Neutrophil (primary cell): Measurements from ENCODE around the gene PMVK.

Experiments used
- H3K27ac ChIP-seq: fragments of 200-600 bp; sonication (generic); 2 replicates; pipeline ENCODE4 v1.5.1; 2016; ENCODE audit warnings: mild to moderate bottlenecking, moderate library complexity
- H3K27me3 ChIP-seq: fragments of 200-600 bp; sonication (generic); 2 replicates; pipeline ENCODE4 v1.6.0; 2016; ENCODE audit warnings: mild to moderate bottlenecking
- H3K36me3 ChIP-seq: fragments of 200-600 bp; sonication (generic); 2 replicates; pipeline ENCODE4 v1.5.1; 2017
- H3K4me1 ChIP-seq, 2 experiments: fragments of 200-600 bp in 1 of 2; sonication (generic) in 1 of 2; 1 replicate in 1 of 2; 2 replicates in 1 of 2; pipeline versions ENCODE4 v1.5.1 to v1.6.1; 2013 to 2016; ENCODE audit warnings: low read depth in 1 of 2, low read length in 1 of 2, mild to moderate bottlenecking in 1 of 2, moderate library complexity in 1 of 2; ENCODE audit not compliant: control insufficient read depth in 1 of 2, insufficient read depth in 1 of 2
- H3K4me3 ChIP-seq, 2 experiments: fragments of 200-600 bp in 1 of 2; sonication (generic) in 1 of 2; 1 replicate in 1 of 2; 2 replicates in 1 of 2; pipeline ENCODE4 v1.5.1; 2013 to 2016; ENCODE audit warnings: low read depth in 1 of 2, low read length in 1 of 2, mild to moderate bottlenecking in 1 of 2, moderate library complexity in 1 of 2
- H3K9me3 ChIP-seq: fragments of 200-600 bp; sonication (generic); 2 replicates; pipeline ENCODE4 v1.5.1; 2016
- TF ChIP-seq, protein P1 (sequence below): fragments of 200-600 bp; sonication (generic); IDR thresholded peaks from 2 replicates; pipeline ENCODE4 v1.5.1; 2016; ENCODE audit warnings: antibody characterized with exemption

Gene PMVK

DNA sequence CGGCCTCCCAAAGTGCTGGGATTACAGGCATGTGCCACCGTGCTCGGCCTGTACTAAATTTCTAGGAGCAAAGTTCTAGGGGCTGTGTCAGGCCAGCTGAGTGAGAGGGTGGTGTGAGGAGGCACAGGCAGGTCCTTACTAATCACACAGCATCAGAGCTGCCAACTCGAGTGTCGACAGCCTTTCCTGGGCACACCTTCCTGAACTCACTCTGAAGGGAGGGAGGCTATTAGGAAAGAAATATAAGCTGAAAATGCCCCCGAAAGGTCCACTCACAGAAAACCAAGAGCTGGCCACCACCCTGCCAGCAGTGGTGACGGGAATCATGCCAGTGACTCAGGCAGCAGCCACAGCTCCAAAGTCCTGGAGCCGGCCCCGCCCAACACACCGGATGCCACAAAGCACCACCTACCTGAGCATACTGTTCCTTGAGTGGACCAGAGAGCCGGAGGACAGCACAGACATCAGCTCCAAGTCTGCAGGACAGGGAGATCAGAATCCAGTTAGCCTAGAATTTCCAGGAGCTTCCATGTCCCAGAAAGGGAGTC lies 4.5 kb downstream of the PMVK start:
- no peak overlapping the region for H3K4me3 ChIP-seq
- TF ChIP-seq, protein P1, sequence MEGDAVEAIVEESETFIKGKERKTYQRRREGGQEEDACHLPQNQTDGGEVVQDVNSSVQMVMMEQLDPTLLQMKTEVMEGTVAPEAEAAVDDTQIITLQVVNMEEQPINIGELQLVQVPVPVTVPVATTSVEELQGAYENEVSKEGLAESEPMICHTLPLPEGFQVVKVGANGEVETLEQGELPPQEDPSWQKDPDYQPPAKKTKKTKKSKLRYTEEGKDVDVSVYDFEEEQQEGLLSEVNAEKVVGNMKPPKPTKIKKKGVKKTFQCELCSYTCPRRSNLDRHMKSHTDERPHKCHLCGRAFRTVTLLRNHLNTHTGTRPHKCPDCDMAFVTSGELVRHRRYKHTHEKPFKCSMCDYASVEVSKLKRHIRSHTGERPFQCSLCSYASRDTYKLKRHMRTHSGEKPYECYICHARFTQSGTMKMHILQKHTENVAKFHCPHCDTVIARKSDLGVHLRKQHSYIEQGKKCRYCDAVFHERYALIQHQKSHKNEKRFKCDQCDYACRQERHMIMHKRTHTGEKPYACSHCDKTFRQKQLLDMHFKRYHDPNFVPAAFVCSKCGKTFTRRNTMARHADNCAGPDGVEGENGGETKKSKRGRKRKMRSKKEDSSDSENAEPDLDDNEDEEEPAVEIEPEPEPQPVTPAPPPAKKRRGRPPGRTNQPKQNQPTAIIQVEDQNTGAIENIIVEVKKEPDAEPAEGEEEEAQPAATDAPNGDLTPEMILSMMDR, result no peak
- no peaks in the 10 kb centered on the region for H3K36me3 ChIP-seq
- no peaks in the 10 kb centered on the region for H3K9me3 ChIP-seq
- peaks cover 7 to 10% of the 10 kb centered on the region in 2 experiments for H3K4me1 ChIP-seq
- no peak overlapping the region for H3K27ac ChIP-seq
- no peaks in the 10 kb centered on the region for H3K27me3 ChIP-seq

DNA sequence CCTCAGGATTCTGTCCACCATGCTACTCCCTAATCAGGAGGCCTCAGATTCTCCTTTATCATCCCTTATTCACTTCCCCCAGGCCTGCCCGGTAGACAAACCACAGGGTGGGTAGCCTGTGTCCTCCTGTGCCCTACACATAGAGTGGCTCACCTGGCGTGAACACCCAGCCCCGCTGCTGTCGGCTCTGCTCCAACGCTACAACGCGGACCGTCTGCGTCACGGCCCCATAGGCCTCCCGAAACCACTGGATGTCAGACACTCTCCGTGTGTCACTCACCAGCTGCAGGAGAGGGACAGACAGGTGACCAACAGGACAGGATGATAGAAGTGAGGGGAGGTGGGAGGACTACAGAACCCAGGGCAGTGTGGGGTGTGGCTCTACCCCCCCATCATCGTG lies 10.3 kb downstream of the PMVK start:
- peak overlapping the region; percentile 59 for H3K27ac ChIP-seq
- H3K4me1 ChIP-seq, result peaks cover 15 to 21% of the 10 kb centered on the region in 2 experiments
- TF ChIP-seq, protein P1, result no peak
- H3K4me3 ChIP-seq, result no peak overlapping the region
- H3K36me3 ChIP-seq, result no peaks in the 10 kb centered on the region
- no peaks in the 10 kb centered on the region for H3K27me3 ChIP-seq
- H3K9me3 ChIP-seq, result no peaks in the 10 kb centered on the region

- Histone ChIP-seq H3K36me3 (no peaks in the 10 kb centered on the region), H3K27ac (peak overlapping the region; percentile 59)
These were observed 11.0 kb downstream of the PMVK start for GRCh38 chr1:154925335-154926170.

GRCh38 chr1:154923695-154924094 lies 12.8 kb downstream of the PMVK start:
- no peaks in the 10 kb centered on the region for H3K9me3 ChIP-seq
- TF ChIP-seq, protein P1, result no peak
- H3K4me3 ChIP-seq, result no peak overlapping the region
- H3K27me3 ChIP-seq, result no peaks in the 10 kb centered on the region
- no peaks in the 10 kb centered on the region for H3K36me3 ChIP-seq
- peaks cover 15 to 21% of the 10 kb centered on the region in 2 experiments for H3K4me1 ChIP-seq
- no peak overlapping the region for H3K27ac ChIP-seq

More at GRCh38 chr1:154925335-154926170, 11.0 kb downstream of the PMVK start:
- no peak overlapping the region for H3K4me3 ChIP-seq
- TF ChIP-seq, protein P1, result no peak
- no peaks in the 10 kb centered on the region for H3K27me3 ChIP-seq
- H3K4me1 ChIP-seq, result peaks cover 15 to 21% of the 10 kb centered on the region in 2 experiments
- no peaks in the 10 kb centered on the region for H3K9me3 ChIP-seq

DNA sequence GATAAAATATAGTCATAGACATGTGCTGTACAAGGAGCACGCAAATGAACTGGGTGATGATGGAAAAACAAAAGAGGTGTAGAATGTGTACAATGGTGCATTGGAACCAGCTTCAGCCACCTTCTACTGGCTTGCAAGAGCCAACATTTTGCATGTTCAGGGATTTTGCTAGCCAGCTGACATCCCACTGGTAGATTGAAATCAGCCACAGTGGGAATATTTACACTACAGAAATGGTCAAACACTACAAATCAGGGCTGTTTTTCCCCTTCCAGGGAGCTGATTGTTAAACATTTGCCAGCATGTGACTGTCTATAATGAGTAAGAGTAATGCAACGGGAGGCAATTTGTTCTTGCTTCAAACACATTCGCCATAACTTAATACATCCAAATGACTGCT lies 23.2 kb downstream of the PMVK start:
- Histone ChIP-seq H3K36me3 (no peaks in the 10 kb centered on the region), H3K27me3 (no peaks in the 10 kb centered on the region), H3K27ac (no peak overlapping the region), H3K4me3 (no peak overlapping the region), H3K4me1 (no peaks in the 10 kb centered on the region), H3K9me3 (no peaks in the 10 kb centered on the region)
- TF ChIP-seq, protein P1, result no peak
